CD4-positive, alpha-beta T cell treated with Interleukin-4 for 4 hours (primary cell): ENCODE measurements around the gene FCGR2B.
"Not testable (repeated sequence)": the region's sequence is repeated elsewhere in the genome, so short reads cannot be mapped to it uniquely, and the experiment has no call there.

ENCODE experiments used
- DNase-seq: peaks from one replicate; pipeline ENCODE4 v3.0.0-alpha.2; 2020

FCGR2B gene

DNA sequence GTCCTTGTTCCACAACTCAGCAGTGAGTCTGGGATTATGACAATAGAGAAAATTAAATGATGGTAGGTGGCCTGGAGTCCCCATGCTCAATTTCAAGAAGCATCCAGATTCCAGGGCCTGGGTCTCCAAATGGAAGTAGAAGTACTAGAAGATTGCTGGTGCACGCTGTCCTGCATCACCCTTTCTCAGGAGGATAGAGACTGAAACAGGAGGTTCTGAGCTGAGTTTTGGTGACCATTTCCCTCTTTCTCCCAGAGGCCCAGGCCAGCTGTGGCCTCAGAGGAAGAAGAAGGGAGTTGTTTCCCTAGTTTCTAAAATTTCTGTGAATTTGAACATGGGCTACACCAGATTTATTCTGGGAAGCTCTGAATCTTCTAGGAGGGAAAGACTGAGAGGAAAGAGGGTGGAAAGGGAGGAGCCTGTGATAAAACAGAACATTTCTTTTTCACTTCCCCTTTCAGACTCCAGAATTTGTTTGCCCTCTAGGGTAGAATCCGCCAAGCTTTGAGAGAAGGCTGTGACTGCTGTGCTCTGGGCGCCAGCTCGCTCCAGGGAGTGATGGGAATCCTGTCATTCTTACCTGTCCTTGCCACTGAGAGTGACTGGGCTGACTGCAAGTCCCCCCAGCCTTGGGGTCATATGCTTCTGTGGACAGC, at the start of gene FCGR2B:
FCGR2B (plus strand) TSS at position 460 of the 656 bp plus-strand sequence; CDS start at position 559, 99 bp downstream.
- not testable (repeated sequence) for DNase-seq

GRCh38 chr1:161616417-161616816, 46.5 kb upstream of the FCGR2B start:
- DNase-seq = not testable (repeated sequence)

GRCh38 chr1:161618517-161618916, 44.4 kb upstream of the FCGR2B start:
- not testable (repeated sequence) for DNase-seq

- DNase-seq = not testable (repeated sequence)
These were observed 42.5 kb upstream of the FCGR2B start for GRCh38 chr1:161620399-161620798.

- peak; percentile 87 for DNase-seq
These were observed 41.6 kb upstream of the FCGR2B start for GRCh38 chr1:161621181-161622000.

- DNase-seq = not testable (repeated sequence)
These were observed 40.9 kb upstream of the FCGR2B start for GRCh38 chr1:161622054-161622453.

DNA sequence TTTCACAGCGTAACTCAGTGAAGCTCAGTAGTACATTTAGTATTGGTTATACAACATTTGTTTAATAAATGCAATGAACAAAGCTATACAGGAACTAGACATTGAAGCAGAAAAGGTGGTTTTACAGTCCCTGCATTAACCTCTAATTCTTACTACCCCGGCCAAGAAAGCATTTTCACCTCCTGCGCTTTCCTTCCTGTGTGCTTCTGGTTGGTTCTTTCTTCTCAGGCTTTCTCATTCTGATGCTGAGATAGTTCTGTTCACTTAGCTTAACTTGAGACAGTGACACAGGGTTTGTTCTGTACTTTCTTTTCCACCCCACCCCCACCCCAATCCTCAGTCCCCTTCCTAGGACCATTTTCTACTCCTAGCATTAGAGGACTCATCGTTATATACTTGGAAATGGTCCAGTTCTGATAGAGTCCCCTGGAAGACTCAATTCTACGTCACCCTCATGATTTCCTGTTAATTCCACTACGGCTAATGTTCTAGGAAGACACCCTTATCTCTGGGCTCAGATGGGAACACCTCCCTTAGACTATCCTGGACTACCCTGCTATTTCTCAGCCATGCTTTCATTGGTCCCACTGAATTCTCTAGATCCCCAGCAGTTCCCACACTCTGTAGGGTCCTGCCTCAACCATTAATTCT, 39.4 kb upstream of the FCGR2B start:
- peak; percentile 31 for DNase-seq

GRCh38 chr1:161624605-161625004, 38.3 kb upstream of the FCGR2B start:
- not testable (repeated sequence) for DNase-seq

DNA sequence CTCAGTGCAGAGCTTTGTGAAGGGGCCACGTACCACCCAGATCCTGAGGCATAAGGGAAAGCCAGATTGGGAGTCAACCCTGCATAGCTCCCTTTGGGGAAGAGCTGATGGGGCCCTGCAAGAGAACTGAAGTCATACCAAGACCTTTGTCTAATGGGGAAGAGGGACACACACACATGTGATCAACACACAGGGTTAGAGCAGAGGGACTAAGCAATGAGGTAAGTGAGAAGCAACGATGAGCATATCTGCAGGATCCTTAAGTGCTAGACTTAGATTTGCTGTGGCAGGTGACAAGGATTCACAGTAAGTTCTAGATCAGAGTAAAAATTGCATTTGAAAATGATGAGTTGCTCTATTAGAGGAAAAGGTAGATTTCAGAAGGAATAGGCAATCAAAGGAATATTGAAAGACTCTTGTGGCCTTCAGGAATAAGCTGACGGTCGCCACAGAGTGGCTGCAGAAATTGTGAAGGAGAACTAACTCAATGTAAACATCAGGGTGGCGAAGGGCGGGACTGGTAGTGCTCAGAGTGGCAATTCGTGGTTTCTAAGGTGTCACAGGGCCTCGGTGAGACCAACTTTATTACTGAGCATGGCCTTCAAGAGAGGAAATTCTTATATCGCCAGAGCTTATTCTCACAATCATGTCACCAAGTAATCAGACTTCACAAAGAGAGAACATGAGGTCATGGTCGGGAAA, 36.3 kb upstream of the FCGR2B start:
- DNase-seq = peak; percentile 50

DNA sequence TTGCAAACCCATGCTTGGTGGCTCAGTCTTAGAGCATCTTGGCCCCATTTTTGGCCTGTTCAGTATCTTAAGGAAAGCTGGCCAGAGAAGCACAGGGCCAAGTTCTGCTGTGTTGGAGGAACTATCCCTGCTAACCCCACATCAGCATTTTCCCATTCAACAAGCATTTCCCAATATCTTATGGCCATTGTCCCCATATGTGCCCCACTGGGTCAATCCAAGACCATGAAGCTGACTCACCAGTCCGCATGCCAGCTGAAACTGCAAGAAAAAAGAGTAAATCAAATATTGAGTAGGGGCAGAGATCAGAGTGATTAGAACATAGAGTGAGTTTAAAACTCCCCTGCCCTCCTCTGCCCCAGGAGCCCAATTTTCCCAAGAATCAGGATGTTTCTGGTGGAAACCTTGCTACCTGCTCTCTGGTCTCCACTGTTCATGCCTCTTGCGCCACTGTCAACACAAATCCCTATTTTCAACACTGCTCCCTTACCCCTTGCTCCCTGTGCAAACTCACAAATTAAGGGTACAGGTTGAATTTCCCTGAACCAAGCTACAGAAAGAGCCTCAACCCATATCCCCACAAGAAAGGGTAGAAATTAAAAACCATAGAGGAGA, 32.7 kb upstream of the FCGR2B start:
- DNase-seq = not testable (repeated sequence)

GRCh38 chr1:161631076-161631475, 31.9 kb upstream of the FCGR2B start, which contains the start of gene FCGR3B:
FCGR3B (minus strand) TSS chr1:161631176; CDS start chr1:161631094, 82 bp downstream.
- DNase-seq = no peak

DNA sequence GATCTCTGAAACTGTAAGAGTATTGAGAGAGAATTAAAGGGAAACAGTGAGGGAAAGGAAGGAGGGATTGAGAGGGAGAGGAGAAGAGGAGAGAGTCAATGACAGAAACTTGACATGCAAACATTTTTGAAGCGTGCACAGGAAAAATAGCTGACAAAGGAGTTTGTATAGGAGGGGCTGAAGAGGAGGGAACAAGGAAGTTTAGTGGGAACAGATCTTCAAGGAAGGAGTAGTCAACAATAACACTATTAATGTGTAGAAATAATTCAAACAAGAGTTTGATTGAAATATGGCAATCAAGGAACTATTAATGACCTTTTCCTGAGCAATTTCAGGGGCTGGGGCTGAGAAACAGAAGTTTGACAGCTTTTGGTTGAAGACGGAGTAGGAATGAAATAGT, 27.9 kb upstream of the FCGR2B start:
- not testable (repeated sequence) for DNase-seq

GRCh38 chr1:161636189-161636782, 26.7 kb upstream of the FCGR2B start:
- DNase-seq = peak; percentile 60

DNA sequence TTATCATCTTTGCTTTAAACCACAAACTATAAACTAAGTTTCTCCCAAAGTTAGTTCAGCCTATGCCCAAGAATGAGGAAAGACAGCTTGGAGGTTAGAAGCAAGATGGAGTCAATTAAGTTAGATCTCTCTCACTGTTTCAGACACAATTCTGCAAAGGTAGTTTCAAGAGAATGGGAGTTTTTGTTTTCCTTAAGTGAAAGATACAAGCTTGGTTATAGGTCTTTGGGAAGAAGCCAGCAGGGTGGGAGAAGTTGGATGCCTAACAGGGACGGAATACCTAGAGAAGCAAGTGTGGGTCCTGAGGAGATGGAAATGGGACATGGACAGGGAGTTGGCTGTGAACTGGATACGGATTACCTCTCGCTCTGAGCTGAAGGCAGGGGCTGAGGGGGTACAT, 26.0 kb upstream of the FCGR2B start:
- not testable (repeated sequence) for DNase-seq

DNA sequence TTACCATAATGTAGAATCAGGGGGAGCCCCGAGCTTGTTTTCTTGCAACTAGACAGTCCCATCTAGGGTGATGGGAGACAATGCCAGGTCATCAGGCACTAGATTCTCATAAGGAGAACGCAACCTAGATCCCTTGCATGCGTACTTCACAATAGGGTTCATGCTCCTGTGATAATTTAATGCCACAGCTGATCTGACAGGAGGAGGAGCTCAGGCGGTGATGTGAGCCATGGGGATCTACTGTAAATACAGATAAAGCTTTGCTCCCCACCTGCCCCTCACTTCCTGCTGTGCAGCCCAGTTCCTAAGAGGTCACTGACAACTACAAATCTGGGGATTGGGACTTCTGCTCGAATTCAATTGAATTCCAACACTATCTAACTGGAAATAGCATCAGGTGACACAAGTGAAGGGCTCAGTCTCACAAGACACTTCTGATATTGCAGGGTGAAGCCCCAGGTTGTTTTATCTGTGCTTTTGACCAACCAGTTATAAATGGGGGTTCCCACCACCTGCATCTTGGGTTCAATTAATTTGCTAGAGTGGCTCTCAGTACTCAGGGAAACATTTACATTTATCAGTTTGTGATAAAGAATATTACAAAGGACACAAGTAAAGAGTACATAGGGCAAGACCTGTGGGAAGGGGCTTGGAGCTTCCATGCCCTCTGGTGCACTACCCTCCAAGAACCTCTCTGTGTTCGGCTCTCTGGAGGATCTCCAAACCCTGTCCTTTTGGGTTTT, 24.5 kb upstream of the FCGR2B start:
- not testable (repeated sequence) for DNase-seq

DNA sequence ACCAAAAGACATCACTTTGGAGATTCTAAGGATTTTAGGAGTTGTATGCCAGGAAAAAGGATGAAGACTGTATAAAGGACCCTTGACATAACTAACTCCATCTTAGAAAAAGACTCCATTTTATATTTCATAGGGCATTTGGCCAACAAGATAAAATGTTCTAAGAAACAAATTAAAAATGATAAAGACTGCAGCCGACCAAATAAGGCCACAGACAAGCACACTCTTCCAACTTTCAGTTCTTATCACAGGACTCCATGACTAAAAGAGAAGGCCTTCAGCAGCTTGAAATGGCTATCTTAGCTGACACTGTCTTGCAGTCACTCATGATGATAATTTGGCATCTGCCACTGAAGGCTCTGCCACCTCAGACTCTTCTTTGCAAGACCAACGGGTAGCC, 23.7 kb upstream of the FCGR2B start:
- not testable (repeated sequence) for DNase-seq

GRCh38 chr1:161642697-161643096, 20.2 kb upstream of the FCGR2B start:
- not testable (repeated sequence) for DNase-seq

DNA sequence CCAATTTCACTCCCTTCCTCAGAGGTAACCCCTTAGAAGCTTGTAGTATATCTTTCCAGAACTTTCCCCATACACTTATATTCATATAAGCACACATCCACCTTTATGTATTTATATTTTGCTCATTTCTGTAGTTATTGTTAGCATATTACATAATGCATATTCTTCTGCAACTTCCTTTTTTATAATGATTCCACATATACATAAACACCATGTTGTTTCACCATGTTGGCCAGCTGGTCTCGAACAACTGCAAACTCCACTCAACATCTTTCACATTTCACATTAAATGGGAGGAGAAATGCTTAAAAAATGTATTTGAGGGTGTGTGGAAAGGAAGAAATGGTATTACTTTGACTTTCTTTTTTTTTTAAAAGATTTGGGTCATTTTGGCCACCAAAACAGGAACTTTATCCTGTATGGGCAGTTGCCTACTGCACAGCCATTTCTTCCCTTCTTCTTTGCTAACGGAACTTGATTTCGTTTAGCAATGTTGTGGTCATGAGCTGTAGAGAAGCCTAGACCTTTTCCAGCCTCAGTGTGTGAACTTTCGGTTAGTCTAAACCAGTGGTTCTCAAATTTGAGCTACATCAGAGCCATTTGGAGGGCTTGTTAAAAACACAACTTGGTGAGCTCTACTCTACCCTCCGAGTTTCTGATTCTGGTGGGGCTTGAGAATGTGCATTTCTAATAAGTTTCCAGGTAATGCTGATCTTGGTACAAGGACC, 19.3 kb upstream of the FCGR2B start:
- DNase-seq = not testable (repeated sequence)

DNA sequence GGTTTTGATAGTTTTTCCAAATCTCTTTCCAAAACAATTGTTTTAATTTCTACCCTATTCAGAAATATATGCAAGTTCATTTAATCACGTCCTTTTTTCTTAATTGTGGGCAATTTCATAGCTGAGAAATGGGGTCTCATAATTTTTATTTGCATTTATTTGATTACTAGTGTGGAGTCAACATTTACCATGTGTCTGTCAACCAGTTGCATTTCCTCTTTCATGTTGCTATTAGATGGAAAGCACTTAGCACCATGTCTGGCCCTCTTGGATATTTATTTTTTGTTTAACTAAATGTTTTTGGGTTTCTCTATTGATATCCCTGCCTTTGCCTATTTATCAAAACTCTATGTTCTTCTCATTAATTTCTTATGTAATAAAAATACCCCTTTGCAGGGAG, 18.1 kb upstream of the FCGR2B start:
- DNase-seq = not testable (repeated sequence)
